Measurements from ENCODE around the gene ZNF592.
"Not testable (repeated sequence)": the region's sequence is repeated elsewhere in the genome, so short reads cannot be mapped to it uniquely, and the experiment has no call there.

ZNF592 gene

GRCh38 chr15:84750583-84751092 lies 2.2 kb downstream of the ZNF592 start:
- Histone ChIP-seq H3K27ac (ENCODE audit: extremely low read depth, low read depth, low read length) (0 out of 2 replicates have a peak overlapping the region, but pooled peaks have one; percentile 18), H3K4me3 (ENCODE audit: low read depth, low read length) (peak overlapping the region; percentile 7), H3K4me1 (ENCODE audit: control insufficient read depth, insufficient read depth, low read length) (peaks cover 22% of the 10 kb centered on the region), H3K9me3 (ENCODE audit: control insufficient read depth, insufficient read depth, low read depth, low read length) (no peaks in the 10 kb centered on the region), H3K36me3 (ENCODE audit: control insufficient read depth in 2 of 2, insufficient read depth in 1 of 2, low read length in 2 of 2) (peaks cover 0 to 1% of the 10 kb centered on the region in 2 experiments; a peak in 2 of 3 replicates)
- ChIA-PET CTCF (no interaction called here), POLR2A (interaction anchor here (0.6 to 2.6 kb wide), 2 partner anchors 34 to 92 kb away, joined by 6 to 12 read pairs; partner anchors contain the start of genes NMB and SEC11A)
- TF ChIP-seq ZBTB20 (tag by site-specific recombination; IDR thresholded peaks at IDR 0.05) (no peak), ZNF398 (tag by site-specific recombination; IDR thresholded peaks at IDR 0.05) (peak; percentile 98), PRDM1 (tag by site-specific recombination; IDR thresholded peaks at IDR 0.05) (peak; percentile 74), WT1 (tag by site-specific recombination; IDR thresholded peaks at IDR 0.05) (peak; percentile 79), ZXDB (tag by site-specific recombination; IDR thresholded peaks at IDR 0.05) (peak; percentile 39; the same call in 1 of the 2 replicates), YY1 (tag by site-specific recombination; IDR thresholded peaks at IDR 0.05) (no peak), ZNF530 (tag by site-specific recombination; IDR thresholded peaks at IDR 0.05; ENCODE audit: low read depth) (no peak), PRDM10 (tag by site-specific recombination; IDR thresholded peaks at IDR 0.05) (peak; percentile 73)

GRCh38 chr15:84751721-84752120 lies 3.3 kb downstream of the ZNF592 start:
- ChIA-PET POLR2A (interaction anchor here (0.6 to 1.5 kb wide), 4 partner anchors 9 to 227 kb away, joined by 3 to 4 read pairs (median 3); partner anchors contain the start of gene SEC11A), CTCF (interaction anchor here (0.6 to 0.7 kb wide), 2 partner anchors 93 to 153 kb away, joined by 3 read pairs; no protein-coding TSS in a partner anchor)
- H3K4me1 ChIP-seq (ENCODE audit: control insufficient read depth, insufficient read depth, low read length): peaks cover 22% of the 10 kb centered on the region
- not testable (repeated sequence) for H3K9me3 ChIP-seq (ENCODE audit: control insufficient read depth, insufficient read depth, low read depth, low read length); H3K27ac ChIP-seq (ENCODE audit: extremely low read depth, low read depth, low read length); H3K4me3 ChIP-seq (ENCODE audit: low read depth, low read length); H3K36me3 ChIP-seq (ENCODE audit: control insufficient read depth in 2 of 2, insufficient read depth in 1 of 2, low read length in 2 of 2)
- TF ChIP-seq ZBTB6 (tag by site-specific recombination; IDR thresholded peaks at IDR 0.05) (peak; percentile 58; the same call in 1 of the 2 replicates), ZNF121 (tag by site-specific recombination; IDR thresholded peaks at IDR 0.05) (peak; percentile 83)

DNA sequence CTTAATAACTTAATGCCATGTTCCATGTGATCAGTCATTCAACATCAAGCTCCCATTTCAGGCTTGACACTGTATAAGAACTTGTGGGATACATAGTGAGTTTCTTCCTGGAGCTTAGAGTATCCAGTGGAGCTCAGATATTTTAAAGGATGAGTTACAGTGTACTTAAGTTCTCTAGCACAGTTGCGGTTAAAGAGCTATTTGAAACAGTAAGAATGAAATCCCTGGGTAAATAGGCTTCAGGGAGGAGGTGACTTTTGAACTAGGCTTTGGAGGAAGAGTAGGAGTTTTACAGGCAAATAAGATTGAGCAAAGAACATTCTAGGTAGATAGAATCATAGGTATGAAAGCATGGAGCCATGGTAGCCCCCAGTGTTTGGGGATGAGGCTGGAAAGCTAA lies 3.8 kb downstream of the ZNF592 start:
- ChIA-PET POLR2A (interaction anchor here (0.6 to 1.5 kb wide), 4 partner anchors 8 to 226 kb away, joined by 3 to 4 read pairs (median 3); partner anchors contain the start of gene SEC11A), CTCF (interaction anchor here (0.6 to 0.7 kb wide), 2 partner anchors 93 to 153 kb away, joined by 3 read pairs; no protein-coding TSS in a partner anchor)
- no peaks in the 10 kb centered on the region for H3K9me3 ChIP-seq (ENCODE audit: control insufficient read depth, insufficient read depth, low read depth, low read length)
- peaks cover 4 to 5% of the 10 kb centered on the region in 2 experiments; a peak in 2 of 3 replicates for H3K36me3 ChIP-seq (ENCODE audit: control insufficient read depth in 2 of 2, insufficient read depth in 1 of 2, low read length in 2 of 2)
- H3K27ac ChIP-seq (ENCODE audit: extremely low read depth, low read depth, low read length): no peak overlapping the region
- peaks cover 22% of the 10 kb centered on the region for H3K4me1 ChIP-seq (ENCODE audit: control insufficient read depth, insufficient read depth, low read length)
- H3K4me3 ChIP-seq (ENCODE audit: low read depth, low read length): no peak overlapping the region
- TF ChIP-seq, protein P1, sequence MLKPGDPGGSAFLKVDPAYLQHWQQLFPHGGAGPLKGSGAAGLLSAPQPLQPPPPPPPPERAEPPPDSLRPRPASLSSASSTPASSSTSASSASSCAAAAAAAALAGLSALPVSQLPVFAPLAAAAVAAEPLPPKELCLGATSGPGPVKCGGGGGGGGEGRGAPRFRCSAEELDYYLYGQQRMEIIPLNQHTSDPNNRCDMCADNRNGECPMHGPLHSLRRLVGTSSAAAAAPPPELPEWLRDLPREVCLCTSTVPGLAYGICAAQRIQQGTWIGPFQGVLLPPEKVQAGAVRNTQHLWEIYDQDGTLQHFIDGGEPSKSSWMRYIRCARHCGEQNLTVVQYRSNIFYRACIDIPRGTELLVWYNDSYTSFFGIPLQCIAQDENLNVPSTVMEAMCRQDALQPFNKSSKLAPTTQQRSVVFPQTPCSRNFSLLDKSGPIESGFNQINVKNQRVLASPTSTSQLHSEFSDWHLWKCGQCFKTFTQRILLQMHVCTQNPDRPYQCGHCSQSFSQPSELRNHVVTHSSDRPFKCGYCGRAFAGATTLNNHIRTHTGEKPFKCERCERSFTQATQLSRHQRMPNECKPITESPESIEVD (tag by site-specific recombination; IDR thresholded peaks at IDR 0.05): no peak
- no peak for TF ChIP-seq OSR2 (tag by site-specific recombination; IDR thresholded peaks at IDR 0.05)
- TF ChIP-seq ZFP3 (tag by site-specific recombination; IDR thresholded peaks at IDR 0.05; ENCODE audit: low read depth): peak; percentile 86
- TF ChIP-seq ZBTB17 (tag by site-specific recombination; IDR thresholded peaks at IDR 0.05): 0 out of 2 replicates have a peak, but pooled peaks have one; percentile 24
- no peak for TF ChIP-seq BCL11A (tag by site-specific recombination; IDR thresholded peaks at IDR 0.05; ENCODE audit: low read depth)
- TF ChIP-seq, protein P2, sequence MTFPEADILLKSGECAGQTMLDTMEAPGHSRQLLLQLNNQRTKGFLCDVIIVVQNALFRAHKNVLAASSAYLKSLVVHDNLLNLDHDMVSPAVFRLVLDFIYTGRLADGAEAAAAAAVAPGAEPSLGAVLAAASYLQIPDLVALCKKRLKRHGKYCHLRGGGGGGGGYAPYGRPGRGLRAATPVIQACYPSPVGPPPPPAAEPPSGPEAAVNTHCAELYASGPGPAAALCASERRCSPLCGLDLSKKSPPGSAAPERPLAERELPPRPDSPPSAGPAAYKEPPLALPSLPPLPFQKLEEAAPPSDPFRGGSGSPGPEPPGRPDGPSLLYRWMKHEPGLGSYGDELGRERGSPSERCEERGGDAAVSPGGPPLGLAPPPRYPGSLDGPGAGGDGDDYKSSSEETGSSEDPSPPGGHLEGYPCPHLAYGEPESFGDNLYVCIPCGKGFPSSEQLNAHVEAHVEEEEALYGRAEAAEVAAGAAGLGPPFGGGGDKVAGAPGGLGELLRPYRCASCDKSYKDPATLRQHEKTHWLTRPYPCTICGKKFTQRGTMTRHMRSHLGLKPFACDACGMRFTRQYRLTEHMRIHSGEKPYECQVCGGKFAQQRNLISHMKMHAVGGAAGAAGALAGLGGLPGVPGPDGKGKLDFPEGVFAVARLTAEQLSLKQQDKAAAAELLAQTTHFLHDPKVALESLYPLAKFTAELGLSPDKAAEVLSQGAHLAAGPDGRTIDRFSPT (tag by site-specific recombination; IDR thresholded peaks at IDR 0.05): no peak
- no peak for TF ChIP-seq BCL6B (tag by site-specific recombination; IDR thresholded peaks at IDR 0.05)
- TF ChIP-seq TRIM28 (IDR thresholded peaks at IDR 0.05; ENCODE audit: borderline replicate concordance, low read length): no peak
